ENCODE data around the gene LAMA5. TPM values are rescaled to one million over a fixed set of nuclear protein-coding genes. Genes with fewer than 3 reads are reported as not detected.

The LAMA5 gene
- total RNA-seq, 3 donors from 2014 or later, result 16.6 to 114 (median 53.3) TPM

DNA sequence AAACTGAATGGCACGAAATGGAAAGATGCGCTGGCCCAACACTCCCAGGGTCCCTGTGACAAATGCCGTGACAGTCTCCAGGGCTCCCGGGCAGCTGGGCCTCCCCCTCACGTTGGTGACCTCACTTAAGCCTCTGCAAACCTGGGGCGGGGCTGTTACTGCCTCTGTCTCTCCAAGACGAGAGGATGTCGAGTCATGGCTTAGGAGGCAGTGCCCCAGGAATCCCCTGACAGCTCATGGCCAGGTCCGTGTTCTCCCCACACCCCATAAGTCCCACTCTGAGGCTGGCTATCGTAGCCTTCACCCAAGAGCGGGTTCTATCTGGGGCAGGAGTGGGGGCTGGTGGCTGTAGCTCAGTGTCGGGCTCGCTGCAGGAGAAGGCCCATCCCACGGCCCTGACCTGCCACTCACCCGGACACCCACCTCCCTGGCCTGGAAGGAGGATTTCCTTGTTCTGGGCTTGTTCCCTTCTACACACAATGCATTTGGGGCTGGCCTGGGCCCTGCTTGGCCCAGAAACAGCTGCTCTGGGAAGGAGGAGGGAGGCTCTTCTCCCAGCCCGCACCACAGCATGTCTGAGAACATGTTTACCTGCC, 14.2 kb upstream of the LAMA5 start:
- intact Hi-C loops (cut with DNase I; ENCODE audit: low total_unique reads), result loop anchor here (5.0 kb wide), 1 partner anchor 1266 kb away; no protein-coding TSS in a partner anchor
- Histone ChIP-seq H3K4me3 (no peak overlapping the region), H3K4me1 (peaks cover 3 to 7% of the 10 kb centered on the region in 2 donors), H3K27me3 (no peaks in the 10 kb centered on the region), H3K27ac (peak overlapping the region; percentile 68 to 79), H3K36me3 (no peaks in the 10 kb centered on the region), H3K9me3 (no peaks in the 10 kb centered on the region)
- DNase-seq (ENCODE audit: low spot score in 2 of 2), result no peak
- no peak for TF ChIP-seq CTCF (IDR thresholded peaks at IDR 0.05)
- TF ChIP-seq POLR2A (IDR thresholded peaks at IDR 0.05), result no peak
- TF ChIP-seq POLR2AphosphoS5 (IDR thresholded peaks at IDR 0.05), result no peak

DNA sequence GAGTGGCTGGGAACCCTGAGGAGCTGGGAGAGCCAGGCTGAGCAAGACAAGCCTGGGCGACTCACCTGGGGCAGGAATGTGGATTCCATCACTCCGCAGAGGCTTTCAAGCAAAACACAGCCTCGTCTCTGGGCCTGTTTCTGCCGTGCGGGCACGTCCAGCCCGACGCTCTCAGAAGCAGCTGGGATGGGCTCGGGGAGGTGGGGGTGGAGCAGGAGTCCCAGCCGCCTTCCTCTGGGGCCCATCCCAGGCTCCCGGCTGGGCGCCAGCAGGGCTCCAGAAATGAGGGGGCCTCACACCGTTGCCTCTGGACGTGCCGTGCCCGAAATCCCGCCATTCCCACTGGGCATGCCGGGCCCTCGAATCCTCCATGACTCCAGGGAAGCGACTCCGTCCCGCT, 11.1 kb upstream of the LAMA5 start:
- H3K27me3 ChIP-seq, result no peaks in the 10 kb centered on the region
- TF ChIP-seq POLR2A (IDR thresholded peaks at IDR 0.05) (no peak), CTCF (IDR thresholded peaks at IDR 0.05) (no peak), POLR2AphosphoS5 (IDR thresholded peaks at IDR 0.05) (no peak)
- peaks cover 0 to 11% of the 10 kb centered on the region in 2 donors for H3K4me1 ChIP-seq
- H3K27ac ChIP-seq, result peak overlapping the region; percentile 65 to 84
- H3K4me3 ChIP-seq, result peak overlapping the region in 1 of 3 donors; percentile 33
- intact Hi-C loops (cut with DNase I; ENCODE audit: low total_unique reads), result loop anchor here (5.0 kb wide), 1 partner anchor 66 kb away; no protein-coding TSS in a partner anchor
- peak in 1 of 2 donors; percentile 72 for DNase-seq (ENCODE audit: low spot score in 2 of 2)
- H3K36me3 ChIP-seq, result no peaks in the 10 kb centered on the region
- no peaks in the 10 kb centered on the region for H3K9me3 ChIP-seq

- intact Hi-C loops (cut with DNase I; ENCODE audit: low total_unique reads), result loop anchor here (5.0 kb wide), 1 partner anchor 65 kb away; no protein-coding TSS in a partner anchor
- H3K9me3 ChIP-seq, result no peaks in the 10 kb centered on the region
- DNase-seq (ENCODE audit: low spot score in 2 of 2), result no peak
- TF ChIP-seq CTCF (IDR thresholded peaks at IDR 0.05), result no peak
- TF ChIP-seq POLR2A (IDR thresholded peaks at IDR 0.05), result no peak
- TF ChIP-seq POLR2AphosphoS5 (IDR thresholded peaks at IDR 0.05), result no peak
- no peaks in the 10 kb centered on the region for H3K27me3 ChIP-seq
- peak overlapping the region in 2 of 3 donors; percentile 3 to 33 for H3K4me3 ChIP-seq
- H3K27ac ChIP-seq, result peak overlapping the region; percentile 65 to 84
- peaks cover 0 to 11% of the 10 kb centered on the region in 2 donors for H3K4me1 ChIP-seq
- H3K36me3 ChIP-seq, result no peaks in the 10 kb centered on the region
Observed at GRCh38 chr20:62377615-62378178, 10.6 kb upstream of the LAMA5 start.

DNA sequence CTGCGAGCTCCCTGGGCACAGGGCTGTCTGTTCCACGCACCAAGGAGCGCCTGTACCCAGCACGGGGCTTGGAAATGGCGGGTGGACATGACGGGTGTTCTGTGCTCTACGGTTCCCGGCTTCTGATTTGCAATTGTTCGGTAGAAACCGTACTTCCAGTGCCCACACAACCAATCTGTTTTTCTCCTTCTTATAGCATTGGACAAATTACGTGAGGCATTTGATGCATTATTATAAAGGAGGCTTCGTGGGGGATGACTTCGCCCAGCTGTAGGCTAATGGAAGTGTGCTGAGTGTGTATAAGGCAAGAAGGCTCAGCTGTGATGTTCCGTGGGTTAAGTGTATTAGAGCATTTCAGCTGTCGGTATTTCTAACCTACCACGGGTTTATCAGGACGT, 10.0 kb upstream of the LAMA5 start:
- Histone ChIP-seq H3K9me3 (no peaks in the 10 kb centered on the region), H3K27me3 (no peaks in the 10 kb centered on the region), H3K4me1 (peaks cover 0 to 11% of the 10 kb centered on the region in 2 donors), H3K27ac (peak overlapping the region; percentile 65 to 84), H3K36me3 (no peaks in the 10 kb centered on the region), H3K4me3 (no peak overlapping the region)
- intact Hi-C loops (cut with DNase I; ENCODE audit: low total_unique reads), result loop anchor here (5.0 kb wide), 1 partner anchor 65 kb away; no protein-coding TSS in a partner anchor
- TF ChIP-seq POLR2AphosphoS5 (IDR thresholded peaks at IDR 0.05) (no peak), CTCF (IDR thresholded peaks at IDR 0.05) (no peak), POLR2A (IDR thresholded peaks at IDR 0.05) (no peak)
- no peak for DNase-seq (ENCODE audit: low spot score in 2 of 2)

Data from breast epithelium (tissue), 4 donors.